Left kidney (tissue), 2 donors: ENCODE data around the gene MATK. TPM values are rescaled to one million over a fixed set of nuclear protein-coding genes. Genes with fewer than 3 reads are reported as not detected.

Experiments
- DNase-seq: peaks from one replicate; pipeline ENCODE4 v3.0.0-alpha.2; 2013
- polyA plus RNA-seq: library from polyadenylated mRNA; unstranded; fragments of 120-200 nt; gene quantifications from one replicate; pipeline ENCODE4 v1.2.1, GENCODE V29; 2013; ENCODE audit not compliant: insufficient read length

MATK gene
- polyA plus RNA-seq, 1 donor, result 0.96 TPM

DNA sequence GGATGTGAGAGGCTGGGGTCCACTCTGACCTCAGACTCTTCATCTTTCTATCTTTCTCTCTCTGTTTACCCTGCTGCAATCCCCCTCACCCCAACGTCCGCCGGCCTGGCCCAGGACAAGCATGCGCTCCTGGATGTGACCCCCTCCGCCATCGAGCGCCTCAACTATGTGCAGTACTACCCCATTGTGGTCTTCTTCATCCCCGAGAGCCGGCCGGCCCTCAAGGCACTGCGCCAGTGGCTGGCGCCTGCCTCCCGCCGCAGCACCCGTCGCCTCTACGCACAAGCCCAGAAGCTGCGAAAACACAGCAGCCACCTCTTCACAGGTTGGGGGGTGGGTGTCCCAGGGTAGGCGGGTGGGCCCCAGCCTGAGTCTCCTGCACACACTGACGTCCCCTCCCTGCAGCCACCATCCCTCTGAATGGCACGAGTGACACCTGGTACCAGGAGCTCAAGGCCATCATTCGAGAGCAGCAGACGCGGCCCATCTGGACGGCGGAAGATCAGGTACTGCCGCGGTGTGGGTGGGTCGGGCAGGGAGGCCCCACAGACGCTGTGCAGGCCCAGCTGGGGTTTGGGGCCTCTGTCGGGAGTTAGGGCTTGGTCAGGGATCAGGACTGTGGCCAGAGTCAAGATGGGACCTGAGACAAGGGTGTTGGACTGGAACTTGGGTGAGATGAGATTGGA lies 39.7 kb downstream of the MATK start:
- no peak for DNase-seq

DNA sequence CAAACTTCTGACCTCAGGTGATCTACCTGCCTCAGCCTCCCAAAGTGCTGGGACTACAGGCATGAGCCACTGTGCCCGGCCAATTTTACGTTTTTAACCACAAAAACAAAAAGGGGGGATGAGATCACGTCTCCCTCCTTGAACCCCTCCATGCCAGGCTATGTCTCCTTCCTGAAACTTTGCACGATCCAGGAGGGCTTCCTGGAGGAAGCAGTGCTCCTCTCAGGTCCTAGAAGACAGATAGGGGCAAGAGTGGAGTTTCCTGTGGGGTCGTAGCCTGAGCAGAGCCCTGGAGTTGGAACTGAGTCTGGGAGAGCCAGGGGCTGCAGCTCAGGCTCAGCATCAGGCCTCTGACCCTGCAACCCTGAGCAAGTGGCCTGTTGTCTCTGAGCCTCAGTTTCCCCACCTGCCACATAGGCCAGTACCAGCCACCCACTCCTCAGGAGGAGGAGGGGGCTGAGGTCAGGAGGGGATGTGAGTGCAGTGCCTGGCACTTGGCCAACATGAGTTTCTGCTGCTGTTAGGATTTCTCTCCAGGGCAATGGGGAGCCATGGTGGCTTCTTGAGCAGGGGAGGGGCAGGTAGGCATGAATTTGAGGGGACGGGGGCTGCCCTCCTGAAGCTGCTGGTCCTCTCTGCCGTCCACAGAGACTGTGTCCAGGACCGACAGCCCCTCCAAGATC lies 40.7 kb downstream of the MATK start:
- DNase-seq, result no peak

DNA sequence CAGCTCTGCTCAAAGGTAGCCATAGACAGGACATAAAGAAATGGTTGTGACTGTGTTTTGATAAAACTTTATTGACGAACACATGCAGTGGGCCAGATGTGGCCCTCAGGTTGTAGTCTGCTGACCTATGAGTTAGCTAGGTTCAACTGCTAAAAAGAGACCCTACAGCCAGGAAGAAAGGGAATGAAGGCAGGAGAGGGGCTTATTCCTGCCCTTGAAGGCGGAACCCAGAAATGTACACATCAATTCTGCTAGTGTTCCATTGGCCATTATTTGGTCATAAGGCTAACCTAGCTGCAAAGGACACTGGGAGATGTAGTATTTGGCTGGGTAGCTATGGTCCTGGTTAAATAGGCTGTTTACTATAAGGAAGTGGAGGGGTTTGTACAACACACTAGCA lies 42.7 kb downstream of the MATK start:
- no peak for DNase-seq

DNA sequence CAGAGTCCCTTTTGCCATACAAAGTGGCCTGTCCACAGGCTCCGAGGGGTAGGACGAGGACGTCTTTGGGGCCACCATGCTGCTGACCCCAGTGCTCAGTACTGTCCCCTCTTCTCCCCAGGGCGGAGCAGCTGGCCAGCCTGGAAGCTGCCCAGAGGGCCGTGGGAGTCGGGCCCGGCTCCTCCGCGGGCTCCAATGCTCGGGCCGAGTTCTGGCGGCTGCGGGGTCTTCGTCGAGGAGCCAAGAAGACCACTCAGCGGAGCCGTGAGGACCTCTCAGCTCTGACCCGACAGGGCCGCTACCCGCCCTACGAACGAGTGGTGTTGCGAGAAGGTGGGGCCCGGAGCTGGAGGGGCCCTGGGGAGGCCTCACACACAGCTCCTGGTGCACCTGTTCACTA lies 45.8 kb downstream of the MATK start:
- DNase-seq, result no peak

DNA sequence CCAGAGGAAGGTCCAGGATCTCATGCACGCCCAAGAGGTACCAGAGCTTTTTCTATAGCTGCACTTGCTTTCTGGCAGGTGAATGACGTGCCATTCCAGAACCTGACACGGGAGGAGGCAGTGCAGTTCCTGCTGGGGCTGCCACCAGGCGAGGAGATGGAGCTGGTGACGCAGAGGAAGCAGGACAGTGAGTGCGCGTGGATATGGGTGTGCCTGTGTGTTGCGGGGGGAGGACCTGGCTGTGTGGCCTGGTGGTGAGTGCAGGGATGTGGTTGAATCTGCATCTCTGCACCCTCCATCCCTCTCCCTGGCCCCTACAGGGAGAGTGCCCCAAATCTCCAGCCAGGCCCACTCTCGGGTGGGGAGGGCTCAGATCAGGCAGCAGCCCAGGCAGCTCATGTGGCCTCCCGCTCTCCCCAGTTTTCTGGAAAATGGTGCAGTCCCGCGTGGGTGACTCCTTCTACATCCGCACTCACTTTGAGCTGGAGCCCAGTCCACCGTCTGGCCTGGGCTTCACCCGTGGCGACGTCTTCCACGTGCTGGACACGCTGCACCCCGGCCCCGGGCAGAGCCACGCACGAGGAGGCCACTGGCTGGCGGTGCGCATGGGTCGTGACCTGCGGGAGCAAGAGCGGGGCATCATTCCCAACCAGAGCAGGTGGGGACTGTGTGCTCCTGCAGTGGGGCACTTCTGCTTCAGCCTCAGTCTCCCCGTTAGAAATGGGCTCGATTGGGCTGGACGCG lies 47.5 kb downstream of the MATK start:
- DNase-seq, result no peak

DNA sequence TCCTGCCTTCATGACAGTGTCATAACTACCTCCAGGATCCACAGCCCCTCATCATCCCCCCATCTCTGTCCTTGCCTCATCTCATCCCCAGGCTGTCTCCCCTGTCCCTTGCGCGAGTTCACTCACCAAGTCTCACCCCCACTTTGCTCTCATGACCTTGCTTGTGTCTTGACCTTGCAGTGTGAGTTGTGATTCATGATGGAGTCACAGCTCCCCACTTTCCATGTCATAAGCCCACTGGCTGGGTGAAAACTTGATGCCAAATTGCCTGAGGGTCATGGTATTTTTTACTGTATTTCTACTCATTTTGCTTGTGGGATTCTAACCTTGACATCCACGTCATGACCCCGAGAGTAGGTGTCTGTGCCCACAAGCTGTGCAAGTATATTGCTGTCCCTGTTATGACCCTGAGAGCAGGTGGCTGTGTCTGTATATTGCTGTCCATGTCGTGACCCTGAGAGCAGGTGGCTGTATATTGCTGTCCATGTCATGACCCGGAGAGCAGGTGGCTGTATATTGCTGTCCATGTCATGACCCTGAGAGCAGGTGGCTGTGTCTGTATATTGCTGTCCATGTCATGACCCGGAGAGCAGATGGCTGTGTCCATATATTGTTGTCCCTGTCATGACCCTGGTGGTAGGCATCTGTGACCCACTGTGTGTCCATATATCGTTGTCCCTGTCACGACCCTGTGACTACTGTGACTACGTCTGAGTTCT lies 48.5 kb downstream of the MATK start:
- DNase-seq, result no peak

DNA sequence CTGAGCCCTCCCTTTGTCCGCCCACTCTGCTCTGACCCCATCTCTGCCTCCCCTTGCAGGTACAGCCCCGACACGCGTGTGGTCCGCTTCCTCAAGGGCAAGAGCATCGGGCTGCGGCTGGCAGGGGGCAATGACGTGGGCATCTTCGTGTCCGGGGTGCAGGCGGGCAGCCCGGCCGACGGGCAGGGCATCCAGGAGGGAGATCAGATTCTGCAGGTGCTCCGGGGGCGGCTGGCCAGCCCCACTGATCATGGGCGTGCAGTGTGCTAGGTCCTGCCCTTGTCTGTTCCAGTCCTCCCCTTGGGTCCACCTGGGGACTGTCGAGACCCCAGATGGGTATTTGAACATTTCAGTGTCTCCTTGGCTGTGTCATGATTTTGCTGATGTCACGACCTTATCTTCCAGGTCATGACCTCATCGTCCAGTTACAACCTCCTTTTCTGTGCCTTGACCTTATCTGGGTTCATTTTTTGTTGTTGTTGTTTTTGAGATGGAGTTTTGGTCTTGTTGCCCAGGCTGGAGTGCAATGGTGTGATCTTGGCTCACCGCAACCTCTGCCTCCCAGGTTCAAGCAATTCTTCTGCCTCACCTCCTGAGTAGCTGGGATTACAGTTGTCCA lies 50.0 kb downstream of the MATK start:
- no peak for DNase-seq

DNA sequence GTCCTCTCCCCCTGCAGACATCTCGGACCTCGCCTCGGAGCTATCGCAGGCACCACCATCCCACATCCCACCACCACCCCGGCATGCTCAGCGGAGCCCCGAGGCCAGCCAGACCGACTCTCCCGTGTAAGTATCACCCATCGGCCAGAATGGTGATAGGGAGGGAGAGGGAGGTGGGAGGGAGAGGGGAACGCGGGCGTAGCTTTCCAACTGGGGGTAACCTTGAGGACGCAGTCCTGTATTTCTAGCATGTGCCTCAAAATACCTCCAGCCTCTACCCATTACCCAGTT lies 51.9 kb downstream of the MATK start:
- no peak for DNase-seq

DNA sequence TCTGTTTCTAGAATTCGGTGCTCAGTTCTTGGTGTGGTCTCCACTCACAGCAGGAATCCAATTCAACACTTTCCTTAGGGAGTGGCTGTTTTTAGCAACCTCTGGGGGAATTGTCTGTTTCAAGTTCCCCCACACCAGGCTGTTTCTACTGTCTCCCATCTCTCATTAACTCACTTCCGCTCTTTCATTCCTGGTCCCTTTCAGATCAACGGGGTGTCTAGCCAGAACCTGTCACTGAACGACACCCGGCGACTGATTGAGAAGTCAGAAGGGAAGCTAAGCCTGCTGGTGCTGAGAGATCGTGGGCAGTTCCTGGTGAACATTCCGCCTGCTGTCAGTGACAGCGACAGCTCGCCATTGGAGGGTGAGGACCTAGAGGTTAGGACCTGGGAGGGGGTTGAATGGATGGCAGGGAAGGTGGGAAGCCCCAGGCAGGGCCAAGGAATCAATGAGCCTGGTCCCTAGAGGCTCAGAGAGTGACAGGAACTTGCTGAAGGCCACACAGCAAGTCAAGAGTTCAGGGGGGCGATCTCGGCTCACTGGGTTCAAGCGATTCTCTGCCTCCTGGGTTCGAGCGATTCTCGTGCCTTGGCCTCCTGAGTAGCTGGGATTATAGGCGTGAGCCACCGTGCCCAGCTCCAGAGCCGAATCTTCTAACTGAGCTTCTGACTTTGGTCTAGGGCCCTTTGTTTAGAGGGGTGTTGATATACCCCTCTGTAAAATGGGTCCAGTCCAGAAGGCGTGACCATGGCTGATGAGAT lies 52.5 kb downstream of the MATK start:
- DNase-seq, result no peak

DNA sequence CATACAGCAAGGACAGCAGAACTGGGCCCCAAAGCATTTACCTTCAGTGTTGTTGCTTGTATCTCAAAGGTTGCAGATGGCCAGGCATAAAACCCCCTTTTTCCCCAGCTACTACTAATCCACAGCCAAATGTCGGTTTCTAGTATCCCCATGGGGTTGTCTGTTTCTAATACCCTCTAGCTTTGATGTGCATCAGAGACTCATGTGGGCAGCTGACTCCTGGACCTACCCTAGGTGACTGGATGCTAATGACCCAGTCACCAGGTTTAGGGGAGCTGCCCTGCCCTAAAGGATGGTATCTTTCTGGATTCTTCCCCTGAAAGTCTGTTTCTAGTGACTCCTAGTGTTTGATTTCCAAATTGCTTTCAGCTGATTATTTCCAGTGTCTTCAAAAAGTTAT lies 54.1 kb downstream of the MATK start:
- no peak for DNase-seq

DNA sequence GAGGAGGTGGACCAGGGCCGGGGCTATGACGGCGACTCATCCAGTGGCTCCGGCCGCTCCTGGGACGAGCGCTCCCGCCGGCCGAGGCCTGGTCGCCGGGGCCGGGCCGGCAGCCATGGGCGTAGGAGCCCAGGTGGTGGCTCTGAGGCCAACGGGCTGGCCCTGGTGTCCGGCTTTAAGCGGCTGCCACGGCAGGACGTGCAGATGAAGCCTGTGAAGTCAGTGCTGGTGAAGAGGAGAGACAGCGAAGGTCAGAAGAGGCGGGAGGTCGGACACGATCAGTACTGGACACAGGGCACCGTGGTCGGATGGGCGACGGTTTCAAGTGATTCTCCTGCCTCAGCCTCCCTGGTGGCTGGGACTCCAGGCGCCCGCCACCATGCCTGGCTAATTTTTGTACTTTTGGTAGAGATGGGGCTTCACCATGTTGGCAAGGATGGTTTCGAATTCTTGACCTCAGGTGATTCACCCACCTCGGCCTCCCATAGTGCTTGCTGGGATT lies 55.7 kb downstream of the MATK start:
- no peak for DNase-seq

Other genes starting within 250 kb of the MATK start
- gene TEKTIP1, start 247.2 kb downstream of the MATK start, polyA plus RNA-seq, result 5.1 TPM
- 55.8 TPM for gene MFSD12, start 228.8 kb downstream of the MATK start, polyA plus RNA-seq
- gene HMG20B, start 213.4 kb downstream of the MATK start, polyA plus RNA-seq, result 76.6 TPM
- gene GIPC3, start 200.9 kb downstream of the MATK start, polyA plus RNA-seq, result 1.9 TPM
- gene TBXA2R, start 179.5 kb downstream of the MATK start, polyA plus RNA-seq, result 2.2 TPM
- 23.2 TPM for gene CACTIN, start 159.6 kb downstream of the MATK start, polyA plus RNA-seq
- 21.1 TPM for gene PIP5K1C, start 85.9 kb downstream of the MATK start, polyA plus RNA-seq
- gene TJP3, start 78.0 kb downstream of the MATK start, polyA plus RNA-seq, result 7.5 TPM
- gene APBA3, start 24.7 kb downstream of the MATK start, polyA plus RNA-seq, result 16.9 TPM
- 22.6 TPM for gene MRPL54, start 23.7 kb downstream of the MATK start, polyA plus RNA-seq
- gene RAX2, start 14.2 kb downstream of the MATK start, polyA plus RNA-seq, result not detected
- 2.4 TPM for gene ZFR2, start 82.7 kb upstream of the MATK start, polyA plus RNA-seq
- 0.18 TPM for gene ATCAY, start 94.3 kb upstream of the MATK start, polyA plus RNA-seq
- gene NMRK2, start 146.7 kb upstream of the MATK start, polyA plus RNA-seq, result not detected
- gene DAPK3, start 184.7 kb upstream of the MATK start, polyA plus RNA-seq, result 34.6 TPM
- 1,435 TPM for gene EEF2, start 199.1 kb upstream of the MATK start, polyA plus RNA-seq
- gene PIAS4, start 221.4 kb upstream of the MATK start, polyA plus RNA-seq, result 32.6 TPM